NCI-H345 (cell line): Measurements from ENCODE around the gene RPL22.
"Not testable (repeated sequence)": the region's sequence is repeated elsewhere in the genome, so short reads cannot be mapped to it uniquely, and the experiment has no call there.

Experiments
- DNase-seq: peaks from one replicate; lab custom pipeline; 2025; lab: John Stamatoyannopoulos, UW

Gene RPL22

DNA sequence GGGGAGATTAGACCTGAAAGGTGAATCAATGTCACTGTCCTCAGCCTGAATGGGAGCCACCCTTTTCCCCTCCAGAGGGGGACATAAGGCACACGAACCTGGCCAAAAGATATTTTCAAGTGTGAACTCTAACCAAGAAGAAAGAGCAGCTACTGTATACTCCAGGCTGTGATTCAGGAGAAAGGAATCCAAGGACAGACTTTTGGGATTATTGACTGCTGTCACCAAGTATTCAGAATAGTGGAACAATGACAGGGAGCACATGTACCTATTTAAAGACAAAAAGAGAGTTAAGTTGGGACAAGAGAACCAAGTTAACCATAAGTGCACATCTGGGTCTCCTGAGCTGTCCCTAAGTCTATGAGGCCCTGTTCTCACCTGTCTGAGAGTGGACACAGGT, 34.0 kb upstream of the RPL22 start:
- DNase-seq, result no peak

DNA sequence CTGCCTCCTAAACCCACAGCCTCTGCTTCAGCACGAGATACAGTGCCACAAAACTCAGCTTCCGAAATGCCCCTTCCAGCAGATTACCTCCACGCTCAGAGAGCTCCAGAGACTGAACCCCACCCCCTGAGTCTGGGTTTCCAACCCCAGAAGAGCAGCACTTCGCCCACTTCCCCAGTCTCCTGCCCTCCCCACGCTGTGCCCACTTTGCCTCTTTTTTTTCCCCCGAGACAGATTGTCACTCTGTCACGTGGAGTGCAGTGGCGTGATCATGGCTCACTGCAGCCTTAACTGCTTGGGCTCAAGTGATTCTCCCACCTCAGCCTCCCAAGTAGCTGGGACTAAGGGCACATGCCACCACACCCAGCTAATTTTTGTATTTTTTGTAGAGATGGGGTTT, 26.3 kb upstream of the RPL22 start:
- DNase-seq, result no peak

DNA sequence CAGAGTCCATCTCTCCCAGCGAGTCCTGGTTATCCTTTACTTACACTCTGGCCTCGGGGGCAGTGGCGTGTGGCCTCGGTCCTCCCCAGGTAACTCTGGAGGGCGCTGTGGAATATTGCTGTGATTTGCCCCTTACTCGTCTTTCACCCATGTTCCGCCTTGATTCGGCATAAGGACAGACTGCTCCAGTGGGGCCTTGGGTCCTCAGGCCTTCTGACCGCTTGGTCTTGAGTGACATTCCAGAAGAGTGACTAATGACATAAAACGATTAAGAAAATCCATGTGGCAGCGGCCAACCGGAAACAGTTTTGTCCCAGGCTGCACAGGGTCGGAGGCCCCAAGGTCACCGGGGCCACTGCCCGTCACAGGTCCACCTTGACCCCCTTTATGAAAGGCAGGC, 25.3 kb upstream of the RPL22 start:
- DNase-seq, result no peak

DNA sequence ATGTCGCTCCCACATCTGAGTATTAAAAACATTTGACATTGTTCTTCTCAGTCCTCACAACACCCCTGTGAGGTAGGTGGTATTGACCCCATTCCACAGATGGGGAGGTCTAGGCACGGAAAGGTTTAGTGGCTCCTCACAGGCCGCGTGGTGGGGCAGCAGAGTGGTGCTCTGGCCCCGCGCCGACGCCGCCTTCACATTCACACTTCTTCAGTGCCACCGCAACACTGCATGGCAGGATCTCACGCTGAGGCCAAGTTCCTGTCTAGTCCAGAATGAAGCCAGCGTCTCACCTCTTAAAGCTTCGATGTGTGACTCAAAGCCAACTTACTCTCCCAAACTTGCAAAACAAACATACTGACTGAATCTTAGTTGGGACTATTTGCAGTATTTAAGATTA, 24.2 kb upstream of the RPL22 start:
- no peak for DNase-seq

DNA sequence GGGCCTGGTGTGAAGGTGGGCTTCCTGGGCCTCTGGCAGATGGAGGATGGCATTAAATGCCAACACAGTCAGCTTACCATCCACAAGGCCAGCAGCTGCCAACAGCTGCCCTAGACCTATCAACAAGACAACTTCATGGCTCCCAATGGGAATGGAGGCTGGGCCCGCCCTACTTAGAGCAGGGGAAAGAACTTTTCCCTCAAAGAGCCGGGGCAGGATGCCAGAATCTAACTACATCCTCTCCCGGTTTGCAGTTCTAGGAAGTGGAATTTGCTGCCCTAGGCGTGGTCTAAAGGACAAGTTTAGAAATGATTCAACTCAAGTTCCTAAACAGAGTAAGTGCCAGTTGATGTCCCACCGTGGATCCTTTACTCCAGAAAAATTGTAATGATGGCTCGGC, 23.2 kb upstream of the RPL22 start:
- no peak for DNase-seq

DNA sequence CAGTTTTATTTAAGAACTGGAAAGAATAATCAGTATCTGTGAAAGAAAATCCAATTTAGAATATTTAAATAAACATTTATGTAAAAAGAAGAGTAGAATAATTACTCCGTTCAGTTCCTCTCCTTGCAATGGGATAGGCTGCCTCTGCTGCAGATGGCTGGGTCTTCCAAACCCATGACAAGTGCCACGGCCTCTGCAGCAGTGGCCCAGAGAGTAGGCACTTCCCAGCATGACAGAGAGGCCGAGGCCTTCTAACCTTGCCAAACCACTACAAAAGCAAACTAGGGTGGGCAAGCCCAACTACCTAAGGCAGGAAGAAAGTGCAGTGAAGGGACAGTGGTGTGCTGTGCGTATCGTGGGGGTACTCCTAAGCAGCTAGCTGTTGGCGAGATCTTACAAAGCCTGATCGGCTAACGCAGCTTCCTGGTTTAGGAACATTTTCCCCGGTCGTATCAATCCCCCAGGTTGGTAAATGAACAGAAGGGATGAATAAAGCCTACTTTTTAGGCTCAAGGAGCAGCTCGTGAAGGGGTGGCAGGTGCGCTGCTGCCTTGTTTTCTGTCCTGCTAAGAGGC, 21.9 kb upstream of the RPL22 start:
- DNase-seq, result no peak

DNA sequence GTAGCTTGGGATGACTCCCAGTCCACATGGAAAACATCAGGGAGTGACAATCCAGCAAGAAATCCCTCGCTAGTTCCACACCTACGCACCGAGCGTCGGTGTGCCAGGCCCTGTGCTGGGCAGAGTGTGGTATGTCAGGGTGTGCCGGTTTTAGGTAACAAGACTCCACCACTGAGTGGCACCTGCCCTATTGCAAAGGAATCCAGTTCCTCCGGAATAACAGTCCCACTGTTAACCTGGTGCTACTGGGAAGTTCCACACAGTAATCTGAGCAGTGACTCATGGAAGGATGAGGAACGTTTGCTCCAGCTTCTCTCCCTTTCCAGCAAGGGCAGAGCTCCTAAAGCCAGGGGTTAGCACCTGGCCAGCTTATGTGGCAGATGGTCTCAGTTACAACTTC, 20.8 kb upstream of the RPL22 start:
- no peak for DNase-seq

DNA sequence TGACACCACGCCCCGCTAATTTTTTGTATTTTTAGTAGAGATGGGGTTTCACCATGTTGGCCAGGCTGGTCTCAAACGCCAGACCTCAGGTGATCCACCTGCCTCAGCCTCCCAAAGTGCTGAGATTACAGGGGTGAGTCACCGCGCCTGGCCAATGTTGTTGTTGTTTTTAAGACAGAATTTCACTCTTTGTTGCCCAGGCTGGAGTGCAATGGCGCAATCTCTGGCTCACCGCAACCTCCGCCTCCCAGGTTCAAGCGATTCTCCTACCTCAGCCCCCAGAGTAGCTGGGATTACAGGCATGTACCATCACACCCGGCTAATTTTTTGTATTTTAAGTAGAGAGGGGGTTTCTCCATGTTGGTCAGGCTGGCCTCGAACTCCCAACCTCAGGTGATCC, 20.2 kb upstream of the RPL22 start:
- DNase-seq, result not testable (repeated sequence)

DNA sequence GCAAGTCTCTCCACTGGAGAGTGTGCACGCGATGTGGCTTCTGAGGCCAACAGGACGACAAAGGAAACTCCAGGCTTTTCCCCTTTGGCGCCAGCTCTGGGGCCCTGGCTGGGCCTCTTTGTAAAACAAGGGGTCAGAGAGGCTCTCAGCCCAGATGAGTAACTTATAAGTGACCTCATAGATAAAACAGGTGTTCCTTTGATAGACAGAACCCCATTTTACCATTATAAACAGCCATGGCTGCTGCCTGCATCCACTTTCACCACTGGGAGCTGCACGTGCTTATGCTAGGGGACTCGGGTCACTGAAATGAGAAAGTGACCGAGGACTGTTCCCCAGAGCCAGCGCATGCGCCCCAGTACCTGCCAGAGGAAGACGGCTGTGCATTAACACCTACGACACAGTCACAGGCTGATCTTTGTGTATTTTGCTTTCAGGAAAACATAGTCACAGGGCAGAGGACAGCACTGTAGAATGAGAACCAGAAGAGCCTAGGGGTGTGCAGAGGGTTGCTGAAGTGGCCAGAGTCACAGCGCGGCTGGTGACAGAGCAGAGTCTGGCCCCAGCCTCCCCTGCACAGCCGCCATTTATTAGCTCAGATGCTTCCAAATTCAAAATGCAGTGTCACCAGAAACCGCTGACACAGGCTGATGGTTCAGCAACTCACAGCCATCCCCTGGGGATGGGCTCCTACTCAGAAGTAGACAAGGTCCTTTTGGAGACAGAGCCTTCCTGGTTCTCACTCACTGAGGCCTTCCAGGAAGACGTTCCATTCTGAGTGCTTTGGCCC, 19.2 kb upstream of the RPL22 start:
- DNase-seq, result no peak

DNA sequence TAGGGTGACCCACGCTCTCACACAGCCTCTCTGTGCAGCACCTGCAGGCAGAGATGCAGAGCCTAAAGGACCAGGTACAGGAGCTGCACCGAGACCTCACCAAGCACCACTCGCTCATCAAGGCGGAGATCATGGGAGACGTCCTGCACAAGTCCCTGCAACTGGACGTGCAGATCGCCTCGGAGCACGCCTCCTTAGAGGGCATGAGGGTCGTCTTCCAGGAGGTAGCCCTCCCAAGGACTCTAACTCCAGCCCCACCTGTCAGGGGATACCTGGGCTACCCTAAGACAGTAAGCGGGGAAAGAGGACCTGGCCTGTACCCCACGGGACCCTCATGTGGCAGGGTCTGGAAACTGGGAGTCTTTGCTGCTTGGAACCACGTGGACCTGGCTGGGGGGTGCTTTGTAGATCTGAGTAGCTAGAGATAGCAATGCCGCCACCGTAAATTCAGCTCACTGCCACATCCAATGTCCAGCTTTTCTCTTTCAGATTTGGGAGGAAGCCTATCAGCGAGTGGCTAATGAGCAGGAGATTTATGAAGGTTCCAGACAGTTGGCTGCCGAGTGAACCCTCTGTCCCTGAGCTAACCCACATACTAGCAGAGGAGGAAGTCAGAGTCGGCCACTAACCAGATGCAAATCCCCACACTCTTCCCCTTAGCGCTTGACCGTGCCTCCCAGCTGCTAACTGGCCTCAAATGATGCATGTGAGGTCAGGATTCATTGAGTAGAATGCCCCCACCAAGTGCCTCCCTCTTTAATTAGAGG, 13.0 kb upstream of the RPL22 start:
- DNase-seq, result no peak

DNA sequence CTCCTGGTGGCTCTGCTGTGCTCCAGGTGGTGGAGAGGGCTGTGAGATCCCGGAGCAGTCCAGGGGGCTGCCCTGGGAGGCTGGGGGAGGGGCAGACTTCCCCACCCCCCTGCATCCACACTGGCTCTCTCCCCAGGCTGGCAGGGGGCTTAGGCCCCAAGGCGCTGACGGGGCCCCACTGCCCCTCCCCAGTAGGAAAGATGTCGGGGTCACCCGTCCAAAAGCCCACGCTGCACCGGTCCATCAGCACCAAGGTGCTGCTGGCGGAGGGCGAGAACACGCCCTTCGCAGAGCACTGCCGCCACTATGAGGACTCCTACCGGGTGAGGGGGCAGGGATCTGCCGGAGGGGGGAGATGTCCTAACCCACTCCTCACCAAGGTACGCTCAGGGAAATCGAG, 12.3 kb upstream of the RPL22 start:
- no peak for DNase-seq

DNA sequence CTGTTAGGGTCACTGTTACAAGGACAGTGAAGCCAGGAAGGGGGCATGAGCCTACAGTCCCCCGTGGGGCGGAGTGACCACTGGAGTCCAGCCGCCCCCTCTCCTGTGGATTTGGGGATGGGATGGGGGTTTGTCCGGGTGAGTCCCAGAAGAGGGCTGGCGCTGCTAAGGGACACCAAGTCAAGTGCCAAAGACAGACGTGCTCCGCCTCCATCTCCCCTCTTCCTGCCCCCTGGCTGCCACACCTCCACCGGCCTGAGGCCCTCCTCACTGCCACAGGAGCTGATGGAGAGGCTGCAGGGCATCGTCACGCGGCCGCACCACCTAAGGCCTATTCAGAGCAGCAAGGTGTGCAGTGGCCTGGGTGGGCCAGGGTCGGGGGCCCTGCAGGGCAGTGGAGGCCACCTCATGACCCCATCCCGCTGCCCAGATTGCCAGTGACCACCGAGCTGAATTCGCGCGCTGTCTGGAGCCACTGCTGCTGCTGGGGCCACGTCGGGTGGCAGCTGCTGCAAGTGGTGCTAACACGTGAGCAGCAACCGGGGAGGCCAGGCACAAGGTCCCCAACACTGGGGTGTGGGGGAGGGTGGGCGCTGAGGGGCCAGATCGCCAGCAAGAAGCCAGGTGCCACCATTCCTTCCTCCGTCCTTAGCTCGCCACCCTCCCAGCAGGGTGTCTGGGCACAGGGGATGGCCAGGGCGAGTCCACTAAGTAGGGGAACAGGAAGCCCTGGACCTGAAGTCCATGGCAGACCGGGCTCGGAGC, 11.4 kb upstream of the RPL22 start:
- DNase-seq, result no peak

DNA sequence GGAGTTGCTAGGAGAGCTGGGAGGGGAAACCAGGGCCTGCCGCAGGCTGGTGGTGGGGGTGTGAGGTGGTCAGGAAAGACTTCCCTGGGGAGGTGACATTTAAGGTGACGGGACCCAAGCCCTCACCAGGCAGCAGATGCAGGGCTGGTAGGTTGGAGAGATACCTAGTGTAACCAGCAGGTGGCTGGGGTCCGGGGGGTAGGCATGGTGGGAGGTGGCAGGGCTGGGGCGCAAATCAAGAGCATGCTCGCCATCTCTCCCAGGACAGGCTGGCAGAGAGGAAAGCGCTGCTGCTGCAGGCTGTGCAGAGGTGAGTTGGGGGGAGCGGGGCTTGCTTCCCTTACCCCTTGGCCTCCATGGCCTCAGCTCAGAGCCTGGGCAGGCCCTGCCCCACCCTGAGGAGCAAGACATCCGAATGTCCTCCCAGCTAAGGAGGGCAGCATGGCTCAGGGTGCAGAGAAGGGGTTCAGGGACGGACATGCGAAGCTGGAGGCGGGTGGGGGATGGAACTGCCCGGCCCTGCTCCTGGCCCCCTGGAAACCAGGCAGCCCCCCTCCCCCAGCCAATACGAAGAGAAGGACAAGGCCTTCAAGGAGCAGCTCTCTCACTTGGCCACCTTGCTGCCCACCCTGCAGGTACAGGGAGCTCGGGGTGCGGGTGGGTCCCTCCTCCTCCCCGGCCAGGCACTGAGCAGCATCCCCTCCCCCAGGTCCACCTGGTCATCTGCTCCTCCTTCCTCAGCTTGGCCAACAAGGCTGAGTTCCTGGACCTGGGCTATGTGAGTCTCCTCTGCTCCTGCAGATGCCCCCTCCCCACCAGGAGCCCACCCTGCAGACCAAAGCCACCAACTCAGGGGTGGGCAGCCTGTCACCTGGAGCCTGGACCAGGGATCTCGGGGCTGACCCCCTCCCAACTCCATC, 10.5 kb upstream of the RPL22 start:
- DNase-seq, result no peak

DNA sequence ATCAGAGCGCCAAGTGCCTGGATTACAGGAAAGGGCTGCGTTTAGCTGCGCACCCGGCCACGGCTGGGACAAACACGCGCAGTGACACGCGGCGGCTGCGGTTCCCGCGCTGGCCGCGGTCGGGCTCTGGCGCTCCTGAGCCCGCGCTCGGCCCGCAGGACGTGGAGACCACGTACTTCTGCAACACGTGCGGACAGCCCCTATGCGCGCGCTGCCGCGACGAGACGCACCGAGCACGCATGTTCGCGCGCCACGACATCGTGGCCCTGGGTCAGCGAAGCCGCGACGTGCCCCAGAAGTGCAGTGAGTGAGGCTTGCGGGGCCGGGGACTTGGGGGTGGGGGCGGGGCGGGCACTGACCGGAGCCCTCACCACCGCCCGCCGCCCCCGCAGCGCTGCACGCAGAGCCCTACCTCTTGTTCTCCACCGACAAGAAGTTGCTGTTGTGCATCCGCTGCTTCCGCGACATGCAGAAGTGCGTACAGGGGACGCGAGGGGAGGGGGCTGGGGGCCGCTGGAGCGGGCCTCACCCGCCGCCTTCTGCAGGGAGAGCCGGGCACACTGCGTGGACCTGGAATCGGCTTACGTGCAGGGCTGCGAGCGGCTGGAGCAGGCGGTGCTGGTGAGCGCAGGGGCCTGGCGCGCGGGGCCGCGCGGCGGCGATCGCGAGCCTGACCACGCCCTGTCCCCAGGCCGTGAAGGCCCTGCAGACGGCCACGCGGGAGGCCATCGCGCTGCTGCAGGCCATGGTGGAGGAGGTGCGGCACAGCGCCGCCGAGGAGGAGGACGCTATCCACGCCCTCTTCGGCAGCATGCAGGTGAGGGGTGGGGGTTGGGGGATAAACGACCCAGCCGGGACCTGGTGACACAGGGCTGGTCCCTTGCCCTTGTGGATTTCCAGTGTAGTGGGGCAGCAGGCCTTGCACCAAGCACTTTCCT, 9.6 kb upstream of the RPL22 start:
- no peak for DNase-seq

DNA sequence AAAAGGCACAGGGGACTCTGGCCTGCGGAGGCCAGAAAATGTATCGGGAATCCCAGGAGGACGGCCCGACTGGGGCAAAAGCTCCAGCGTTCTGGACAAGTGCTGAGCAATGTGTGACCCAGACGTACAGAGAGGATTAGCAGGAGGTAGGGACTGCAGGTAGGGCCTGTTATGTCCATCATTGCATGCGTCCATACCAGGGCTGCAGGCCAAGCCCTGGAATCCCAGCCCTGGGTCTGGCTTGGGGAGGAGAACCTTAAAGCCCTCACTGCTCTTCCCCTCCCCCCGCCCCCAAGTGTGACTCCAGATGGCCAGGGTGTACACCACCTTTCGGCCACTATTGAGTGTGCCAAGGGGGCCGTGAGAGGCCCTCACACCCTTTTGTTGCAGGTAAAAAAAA, 8.5 kb upstream of the RPL22 start:
- DNase-seq, result no peak

DNA sequence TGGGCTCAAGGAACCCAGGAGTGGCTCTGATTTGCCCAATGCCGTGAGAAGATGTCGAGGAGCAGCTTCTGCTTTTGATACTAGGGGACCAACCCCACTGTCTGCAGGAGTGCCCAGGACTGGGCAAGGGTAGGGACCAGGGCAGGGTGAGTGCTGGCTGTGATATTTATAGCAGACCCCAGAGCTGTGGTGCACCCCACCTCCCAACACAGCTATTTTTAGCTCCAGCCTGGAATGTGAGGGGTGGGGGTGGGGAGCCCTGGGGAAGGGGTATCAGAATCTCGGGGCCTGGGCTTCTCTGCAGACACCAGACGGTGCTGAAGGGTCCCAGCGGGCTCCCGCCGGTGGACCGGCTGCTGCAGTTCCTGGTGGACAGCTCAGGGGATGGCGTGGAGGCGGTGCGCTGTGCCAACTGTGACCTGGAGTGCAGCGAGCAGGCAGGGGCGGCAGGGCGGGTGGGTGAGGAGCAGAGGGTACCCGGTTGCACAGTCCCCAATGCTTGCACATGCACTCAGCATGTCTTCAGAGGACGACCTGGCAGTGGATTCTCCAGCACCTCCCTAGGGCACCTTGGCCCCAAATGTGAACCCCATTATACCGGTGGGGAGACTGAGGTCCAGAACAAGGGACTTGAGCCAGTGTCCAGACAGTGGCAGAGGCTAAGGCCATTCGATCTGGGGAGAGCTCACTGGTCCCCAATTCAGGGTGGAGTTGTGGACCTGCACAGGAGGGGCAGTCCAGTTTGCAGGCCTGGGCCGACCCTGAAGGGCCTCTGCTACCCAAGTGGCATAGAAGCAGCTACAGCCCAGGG, 7.9 kb upstream of the RPL22 start:
- no peak for DNase-seq

DNA sequence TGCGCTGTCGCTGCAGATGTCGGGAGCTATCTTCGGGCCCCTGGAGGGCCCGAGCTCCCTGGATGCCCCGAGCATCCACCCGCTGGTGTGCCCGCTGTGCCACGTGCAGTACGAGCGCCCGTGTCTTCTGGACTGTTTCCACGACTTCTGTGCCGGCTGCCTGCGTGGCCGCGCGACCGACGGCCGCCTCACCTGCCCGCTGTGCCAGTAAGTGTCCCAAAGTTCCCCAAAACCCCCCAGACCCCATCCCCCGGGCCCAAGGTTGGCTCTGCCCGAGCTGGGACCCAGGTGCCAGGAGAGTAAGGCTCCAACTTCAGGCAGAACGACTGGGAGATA, 7.1 kb upstream of the RPL22 start:
- no peak for DNase-seq

DNA sequence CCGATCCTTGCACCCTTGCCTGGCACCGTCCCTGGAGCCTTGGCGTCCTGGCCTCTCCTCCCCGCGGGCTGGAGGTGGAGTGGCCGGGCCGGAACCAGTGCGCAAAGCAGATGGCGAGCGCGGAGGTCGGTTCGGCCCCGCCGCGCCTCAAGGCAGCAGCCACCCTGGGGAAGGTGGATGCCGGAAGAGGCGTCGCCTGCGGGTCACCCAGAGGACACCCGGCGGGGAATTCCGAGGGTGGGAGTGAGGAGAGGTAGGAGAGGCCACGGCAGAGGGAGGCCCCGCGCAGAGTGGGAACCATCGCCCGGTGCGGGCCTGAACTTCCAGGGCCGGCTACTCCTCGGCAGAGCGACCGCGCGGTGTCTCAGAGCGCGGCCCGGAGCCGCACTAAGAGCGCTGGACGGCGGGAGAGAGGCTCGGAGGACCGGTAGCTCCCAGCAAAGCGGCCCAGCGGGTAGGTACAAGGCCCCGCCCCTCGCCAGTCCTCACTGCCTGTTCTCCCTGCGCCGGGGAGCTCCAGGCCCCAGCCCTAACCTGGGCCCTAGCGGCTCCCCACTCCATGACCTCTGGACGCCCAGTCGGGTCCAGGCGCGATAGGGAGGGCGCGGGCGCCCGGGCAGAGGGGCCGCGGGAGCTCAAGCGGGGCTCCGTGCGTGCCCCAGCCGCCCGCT, 6.6 kb upstream of the RPL22 start, which contains the start of gene RNF207:
Gene RNF207, plus strand, starts transcription at position 271 of the 671 bp plus-strand sequence. CDS start 417 bp downstream, outside the sequence.
- DNase-seq, result peak; percentile 63

DNA sequence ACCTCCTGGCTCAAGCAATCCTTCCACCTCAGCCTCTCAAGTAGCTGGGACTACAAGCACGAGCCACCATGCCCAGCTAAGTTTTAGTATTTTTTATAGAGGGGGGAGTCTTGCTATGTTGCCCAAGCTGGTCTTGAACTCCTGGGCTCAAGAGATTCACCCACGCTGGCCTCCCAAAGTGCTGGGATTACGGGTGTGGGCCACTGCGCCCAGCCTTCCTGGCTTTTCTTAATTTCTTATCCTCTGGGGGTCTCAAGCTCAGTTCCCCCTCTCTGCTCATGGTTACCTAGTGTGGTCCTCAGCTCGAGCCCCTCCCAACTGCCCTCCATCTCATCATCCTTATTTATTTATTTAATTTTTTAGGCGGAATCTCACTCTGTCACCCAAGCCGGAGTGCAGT, 2.9 kb upstream of the RPL22 start:
- DNase-seq, result no peak
